ENCODE measurements around the gene DEFB123.

GRCh38 chr20:31446084-31446819 lies 5.8 kb downstream of the DEFB123 start:
- no peak for TF ChIP-seq POLR2AphosphoS5 (IDR thresholded peaks at IDR 0.05; ENCODE audit: borderline replicate concordance, low read depth, low read length)
- TF ChIP-seq EZH2 (IDR thresholded peaks at IDR 0.05) = no peak

All from SK-N-MC (cell line).